OCI-LY3 (cell line): Measurements from ENCODE around the gene AGPAT1.
A peak's percentile ranks its signal among the peaks of the same experiment; 100 is the strongest.

Source experiments
- H2AFZ ChIP-seq: fragments of 200-600, 300-600 bp; shearing (Covaris generic); 2 replicates; pipeline ENCODE4 v1.6.0; 2014; ENCODE audit warnings: antibody characterized with exemption, low read depth, low read length
- H3K27ac ChIP-seq: fragments of 200-600, 300-600 bp; sonication (generic); 2 replicates; pipeline ENCODE4 v1.5.1; 2014; ENCODE audit warnings: mild to moderate bottlenecking, low read length, moderate library complexity, mixed read lengths
- H3K27me3 ChIP-seq: fragments of 200-600, 300-600 bp; sonication (generic); 2 replicates; pipeline ENCODE4 v1.6.1; 2014; ENCODE audit warnings: low read depth, low read length, mixed read lengths
- H3K36me3 ChIP-seq: fragments of 200-600, 300-600 bp; sonication (generic); replicated peaks from 2 replicates; pipeline ENCODE3; 2014; ENCODE audit warnings: low read depth, low read length, mixed read lengths
- H3K4me1 ChIP-seq: fragments of 300-600, 200-600 bp; sonication (generic); 2 replicates; pipeline ENCODE4 v1.6.1; 2014; ENCODE audit warnings: low read length, mixed read lengths
- H3K4me2 ChIP-seq: fragments of 200-600, 300-600 bp; sonication (generic); 2 replicates; pipeline ENCODE4 v1.6.1; 2014; ENCODE audit warnings: low read length, mixed read lengths
- H3K4me3 ChIP-seq: fragments of 300-600, 200-600 bp; sonication (generic); 2 replicates; pipeline ENCODE4 v1.5.1; 2014; ENCODE audit warnings: antibody characterized with exemption, mild to moderate bottlenecking, low read length, moderate library complexity
- H3K79me2 ChIP-seq: fragments of 300-600, 200-600 bp; shearing (Covaris generic); 2 replicates; pipeline ENCODE4 v1.6.1; 2014; ENCODE audit warnings: mild to moderate bottlenecking, low read length, mixed read lengths
- H3K9ac ChIP-seq: fragments of 300-600, 200-600 bp; shearing (Covaris generic); 2 replicates; pipeline ENCODE4 v1.6.0; 2014; ENCODE audit warnings: mild to moderate bottlenecking, low read length, moderate library complexity
- H3K9me3 ChIP-seq: fragments of 200-600, 300-600 bp; shearing (Covaris generic); 2 replicates; pipeline ENCODE4 v1.6.1; 2014; ENCODE audit warnings: low read length, mixed read lengths; ENCODE audit not compliant: insufficient read depth
- H4K20me1 ChIP-seq: fragments of 200-600, 300-600 bp; sonication (generic); 2 replicates; pipeline ENCODE4 v1.6.1; 2016; ENCODE audit warnings: low read length, mixed read lengths; ENCODE audit not compliant: insufficient read depth
- CTCF ChIP-seq: fragments of 200-600, 300-600 bp; sonication (generic); IDR thresholded peaks from 2 replicates; pipeline ENCODE4 v1.5.1; 2014; ENCODE audit warnings: antibody characterized with exemption, low read length, low read depth
- EZH2phosphoT487 ChIP-seq: fragments of 200-600 bp; shearing (Covaris generic); IDR thresholded peaks from 2 replicates; pipeline ENCODE4 v1.6.1; 2018; ENCODE audit warnings: antibody characterized with exemption, mixed run types, low read depth

AGPAT1 gene

GRCh38 chr6:32198866-32199265 lies 23.0 kb upstream of the AGPAT1 start:
- Histone ChIP-seq H3K9me3 (no peaks in the 10 kb centered on the region), H3K27ac (no peak overlapping the region), H3K79me2 (no peaks in the 10 kb centered on the region), H3K36me3 (no peaks in the 10 kb centered on the region), H3K9ac (no peak overlapping the region), H2AFZ (no peak overlapping the region), H4K20me1 (no peaks in the 10 kb centered on the region), H3K4me1 (peaks cover 20% of the 10 kb centered on the region), H3K4me3 (no peak overlapping the region), H3K27me3 (no peaks in the 10 kb centered on the region), H3K4me2 (no peak overlapping the region)
- TF ChIP-seq CTCF (no peak), EZH2phosphoT487 (no peak)

GRCh38 chr6:32198345-32198696 lies 22.4 kb upstream of the AGPAT1 start:
- no peak for TF ChIP-seq CTCF
- no peak for TF ChIP-seq EZH2phosphoT487
- H3K4me2 ChIP-seq: no peak overlapping the region

GRCh38 chr6:32196682-32197616 lies 21.1 kb upstream of the AGPAT1 start:
- H2AFZ ChIP-seq: no peak overlapping the region; the same call in 1 of the 2 replicates
- H3K4me3 ChIP-seq: peak overlapping the region; percentile 92
- H3K27me3 ChIP-seq: no peaks in the 10 kb centered on the region
- no peaks in the 10 kb centered on the region for H3K9me3 ChIP-seq
- H3K4me2 ChIP-seq: peak overlapping the region; percentile 83
- H3K36me3 ChIP-seq: no peaks in the 10 kb centered on the region
- H4K20me1 ChIP-seq: no peaks in the 10 kb centered on the region
- H3K4me1 ChIP-seq: peaks cover 31% of the 10 kb centered on the region
- H3K27ac ChIP-seq: peak overlapping the region; percentile 86
- peak overlapping the region; percentile 98 for H3K9ac ChIP-seq
- TF ChIP-seq EZH2phosphoT487: no peak
- peak; percentile 22 for TF ChIP-seq CTCF
- peaks cover 4% of the 10 kb centered on the region for H3K79me2 ChIP-seq

More at GRCh38 chr6:32198345-32198696, 22.4 kb upstream of the AGPAT1 start:
- Histone ChIP-seq H2AFZ (no peak overlapping the region), H3K4me1 (peaks cover 24% of the 10 kb centered on the region), H3K36me3 (no peaks in the 10 kb centered on the region), H3K27ac (no peak overlapping the region), H3K4me3 (no peak overlapping the region), H3K27me3 (no peaks in the 10 kb centered on the region), H3K79me2 (no peaks in the 10 kb centered on the region), H3K9me3 (no peaks in the 10 kb centered on the region), H3K9ac (no peak overlapping the region), H4K20me1 (no peaks in the 10 kb centered on the region)

GRCh38 chr6:32195902-32196681 lies 20.2 kb upstream of the AGPAT1 start:
- H3K9me3 ChIP-seq: no peaks in the 10 kb centered on the region
- peaks cover 13% of the 10 kb centered on the region for H3K79me2 ChIP-seq
- peak overlapping the region; percentile 98 for H3K9ac ChIP-seq
- no peaks in the 10 kb centered on the region for H4K20me1 ChIP-seq
- peak overlapping the region; percentile 83 for H3K4me2 ChIP-seq
- H3K36me3 ChIP-seq: peaks cover 2% of the 10 kb centered on the region
- H3K4me3 ChIP-seq: peak overlapping the region; percentile 92
- TF ChIP-seq CTCF: no peak
- TF ChIP-seq EZH2phosphoT487: no peak
- peak overlapping the region; percentile 86 for H3K27ac ChIP-seq
- H3K27me3 ChIP-seq: no peaks in the 10 kb centered on the region
- H3K4me1 ChIP-seq: peaks cover 34% of the 10 kb centered on the region
- no peak overlapping the region; the same call in 1 of the 2 replicates for H2AFZ ChIP-seq
